NB4 (cell line): ENCODE measurements around the gene B4GAT1.

Experiments
- MAX ChIP-seq: IDR thresholded peaks from 2 replicates; pipeline ENCODE4 v1.6.1; 2011; ENCODE audit warnings: low read depth, low read length
- MYC ChIP-seq: IDR thresholded peaks from 2 replicates; pipeline ENCODE4 v1.6.1; 2011; ENCODE audit warnings: low read depth, low read length
- POLR2A ChIP-seq: IDR thresholded peaks from 2 replicates; pipeline ENCODE4 v1.6.1; 2011; ENCODE audit warnings: mild to moderate bottlenecking; ENCODE audit not compliant: insufficient read length; ENCODE audit errors: extremely low read depth
- TF ChIP-seq, protein P1 (sequence below): IDR thresholded peaks from one replicate; pipeline ENCODE4 v1.5.1; 2012; ENCODE audit warnings: low read depth, low read length

DNA sequence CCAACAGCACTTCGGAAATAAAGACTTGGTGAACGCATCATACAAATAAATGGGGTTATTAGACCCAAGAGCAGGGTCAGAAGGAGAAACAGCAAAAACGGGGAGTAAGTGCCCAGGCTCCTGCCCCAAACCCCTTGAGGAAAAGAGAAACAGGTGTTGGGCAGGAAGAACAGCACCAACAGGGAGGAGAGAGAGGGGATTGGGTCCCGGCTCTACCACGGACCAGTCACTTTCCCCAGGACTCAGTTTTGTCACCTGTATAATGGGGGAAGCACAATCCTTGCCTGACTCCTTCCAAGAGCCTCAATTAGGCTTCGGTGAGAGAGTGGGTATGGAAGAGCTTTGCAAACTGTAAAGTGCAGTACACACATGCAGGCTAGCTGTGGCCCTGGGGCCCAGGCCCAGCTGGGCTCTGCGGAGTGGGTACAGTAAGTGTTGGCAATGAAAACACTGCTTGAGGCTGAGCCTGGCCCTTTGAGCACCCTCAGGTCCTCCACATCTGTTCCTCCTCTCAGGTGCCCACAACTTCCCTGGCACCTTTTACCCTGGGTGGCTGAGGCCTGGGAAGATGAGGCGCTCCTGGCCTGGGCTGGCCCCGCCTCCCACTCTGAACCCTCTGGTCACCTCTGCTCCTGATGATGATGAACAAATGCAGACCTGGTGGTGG lies 15.2 kb upstream of the B4GAT1 start:
- TF ChIP-seq, protein P1, sequence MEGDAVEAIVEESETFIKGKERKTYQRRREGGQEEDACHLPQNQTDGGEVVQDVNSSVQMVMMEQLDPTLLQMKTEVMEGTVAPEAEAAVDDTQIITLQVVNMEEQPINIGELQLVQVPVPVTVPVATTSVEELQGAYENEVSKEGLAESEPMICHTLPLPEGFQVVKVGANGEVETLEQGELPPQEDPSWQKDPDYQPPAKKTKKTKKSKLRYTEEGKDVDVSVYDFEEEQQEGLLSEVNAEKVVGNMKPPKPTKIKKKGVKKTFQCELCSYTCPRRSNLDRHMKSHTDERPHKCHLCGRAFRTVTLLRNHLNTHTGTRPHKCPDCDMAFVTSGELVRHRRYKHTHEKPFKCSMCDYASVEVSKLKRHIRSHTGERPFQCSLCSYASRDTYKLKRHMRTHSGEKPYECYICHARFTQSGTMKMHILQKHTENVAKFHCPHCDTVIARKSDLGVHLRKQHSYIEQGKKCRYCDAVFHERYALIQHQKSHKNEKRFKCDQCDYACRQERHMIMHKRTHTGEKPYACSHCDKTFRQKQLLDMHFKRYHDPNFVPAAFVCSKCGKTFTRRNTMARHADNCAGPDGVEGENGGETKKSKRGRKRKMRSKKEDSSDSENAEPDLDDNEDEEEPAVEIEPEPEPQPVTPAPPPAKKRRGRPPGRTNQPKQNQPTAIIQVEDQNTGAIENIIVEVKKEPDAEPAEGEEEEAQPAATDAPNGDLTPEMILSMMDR, result no peak
- TF ChIP-seq POLR2A (no peak), MYC (no peak), MAX (no peak)
